ENCODE data around the gene HMGXB4.

HMGXB4 gene

DNA sequence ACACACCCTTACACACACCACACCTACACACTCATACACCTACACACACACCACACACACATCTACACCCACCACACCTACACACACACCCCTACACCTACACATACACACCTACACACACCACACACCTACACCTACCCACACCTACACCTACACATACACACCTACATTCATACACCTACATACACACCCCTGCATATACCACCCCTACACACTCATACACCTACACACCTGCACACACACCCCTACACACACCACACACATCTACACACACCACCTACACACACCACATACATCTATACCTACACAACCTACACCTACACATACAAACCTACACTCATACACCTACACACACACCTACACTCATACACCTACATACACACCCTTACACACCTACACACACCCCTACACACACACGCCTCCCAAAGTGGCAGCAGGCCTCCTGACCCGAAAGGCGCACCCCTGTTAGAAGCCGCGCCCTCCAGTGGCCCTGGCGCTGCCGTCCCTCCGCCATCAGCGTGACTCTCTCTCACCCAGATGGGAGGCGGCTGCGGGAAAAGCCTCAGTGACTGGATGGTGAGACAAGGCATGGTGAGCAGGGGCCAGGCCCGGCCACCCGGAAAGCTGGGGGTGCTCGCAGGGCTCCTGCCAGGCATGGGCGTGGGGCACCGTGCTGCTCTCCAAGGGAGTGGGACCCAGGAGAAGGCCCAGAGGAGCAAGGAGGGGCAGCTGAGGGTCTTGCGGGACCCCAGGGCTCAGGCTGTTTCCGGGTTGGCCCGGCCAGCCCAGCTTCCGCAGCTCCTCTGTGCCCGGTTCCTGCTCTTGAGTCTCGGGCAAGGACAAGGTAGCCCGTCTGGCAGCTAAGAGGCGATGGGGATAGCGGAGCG is 86.6 kb downstream of the HMGXB4 start:
- TF ChIP-seq, protein P1, sequence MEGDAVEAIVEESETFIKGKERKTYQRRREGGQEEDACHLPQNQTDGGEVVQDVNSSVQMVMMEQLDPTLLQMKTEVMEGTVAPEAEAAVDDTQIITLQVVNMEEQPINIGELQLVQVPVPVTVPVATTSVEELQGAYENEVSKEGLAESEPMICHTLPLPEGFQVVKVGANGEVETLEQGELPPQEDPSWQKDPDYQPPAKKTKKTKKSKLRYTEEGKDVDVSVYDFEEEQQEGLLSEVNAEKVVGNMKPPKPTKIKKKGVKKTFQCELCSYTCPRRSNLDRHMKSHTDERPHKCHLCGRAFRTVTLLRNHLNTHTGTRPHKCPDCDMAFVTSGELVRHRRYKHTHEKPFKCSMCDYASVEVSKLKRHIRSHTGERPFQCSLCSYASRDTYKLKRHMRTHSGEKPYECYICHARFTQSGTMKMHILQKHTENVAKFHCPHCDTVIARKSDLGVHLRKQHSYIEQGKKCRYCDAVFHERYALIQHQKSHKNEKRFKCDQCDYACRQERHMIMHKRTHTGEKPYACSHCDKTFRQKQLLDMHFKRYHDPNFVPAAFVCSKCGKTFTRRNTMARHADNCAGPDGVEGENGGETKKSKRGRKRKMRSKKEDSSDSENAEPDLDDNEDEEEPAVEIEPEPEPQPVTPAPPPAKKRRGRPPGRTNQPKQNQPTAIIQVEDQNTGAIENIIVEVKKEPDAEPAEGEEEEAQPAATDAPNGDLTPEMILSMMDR (IDR thresholded peaks at IDR 0.05; ENCODE audit: borderline replicate concordance, insufficient read depth, low read depth, low read length) = no peak
- no peak overlapping the region for H3K4me3 ChIP-seq (ENCODE audit: low read depth, low read length)

DNA sequence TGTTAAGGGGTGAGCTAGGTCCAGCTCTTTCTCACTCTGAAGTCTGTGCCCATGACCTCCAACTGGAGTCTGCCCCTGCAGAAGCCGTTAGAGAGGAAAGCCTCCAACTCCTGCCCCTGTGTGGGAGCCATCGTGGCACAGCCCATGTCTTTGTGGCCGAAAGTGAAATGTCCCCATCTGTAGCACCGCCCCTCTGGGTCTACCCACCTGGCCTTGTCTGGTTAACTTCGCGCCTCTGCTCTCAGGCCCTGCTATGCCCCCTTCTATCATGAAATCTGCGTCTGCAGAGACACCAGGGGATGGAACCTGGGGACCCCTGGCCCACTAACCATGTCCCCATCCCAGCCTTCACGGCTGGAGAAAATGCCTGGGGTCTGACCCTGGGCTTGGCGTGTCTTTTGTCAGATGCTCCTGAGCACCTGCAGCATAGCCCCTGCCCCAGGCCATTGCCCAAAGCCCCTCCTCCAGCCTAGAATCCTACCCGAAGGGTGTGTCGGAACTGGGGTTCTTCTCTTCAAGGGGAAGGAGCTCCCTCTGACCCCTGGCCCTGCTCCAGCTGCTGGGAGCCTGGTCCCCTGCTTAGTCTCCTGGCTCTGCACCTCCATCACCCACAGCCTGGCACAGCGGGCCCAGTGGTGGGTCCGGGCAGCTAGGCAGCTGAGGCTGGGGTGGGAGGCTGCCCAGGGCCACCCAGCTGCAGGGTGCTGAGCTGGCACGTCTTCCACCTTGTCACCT is 87.8 kb downstream of the HMGXB4 start:
- no peak overlapping the region for H3K4me3 ChIP-seq (ENCODE audit: low read depth, low read length)
- TF ChIP-seq, protein P1 (IDR thresholded peaks at IDR 0.05; ENCODE audit: borderline replicate concordance, insufficient read depth, low read depth, low read length) = no peak

Data from GM12875 (cell line).